ENCODE measurements around the gene DPP8. TPM values are rescaled to one million over a fixed set of nuclear protein-coding genes. Genes with fewer than 3 reads are reported as not detected.

Gene DPP8
- polyA plus RNA-seq, 1 of the 3 experiments (the other 2 are of a cell fraction): 14.1 TPM

DNA sequence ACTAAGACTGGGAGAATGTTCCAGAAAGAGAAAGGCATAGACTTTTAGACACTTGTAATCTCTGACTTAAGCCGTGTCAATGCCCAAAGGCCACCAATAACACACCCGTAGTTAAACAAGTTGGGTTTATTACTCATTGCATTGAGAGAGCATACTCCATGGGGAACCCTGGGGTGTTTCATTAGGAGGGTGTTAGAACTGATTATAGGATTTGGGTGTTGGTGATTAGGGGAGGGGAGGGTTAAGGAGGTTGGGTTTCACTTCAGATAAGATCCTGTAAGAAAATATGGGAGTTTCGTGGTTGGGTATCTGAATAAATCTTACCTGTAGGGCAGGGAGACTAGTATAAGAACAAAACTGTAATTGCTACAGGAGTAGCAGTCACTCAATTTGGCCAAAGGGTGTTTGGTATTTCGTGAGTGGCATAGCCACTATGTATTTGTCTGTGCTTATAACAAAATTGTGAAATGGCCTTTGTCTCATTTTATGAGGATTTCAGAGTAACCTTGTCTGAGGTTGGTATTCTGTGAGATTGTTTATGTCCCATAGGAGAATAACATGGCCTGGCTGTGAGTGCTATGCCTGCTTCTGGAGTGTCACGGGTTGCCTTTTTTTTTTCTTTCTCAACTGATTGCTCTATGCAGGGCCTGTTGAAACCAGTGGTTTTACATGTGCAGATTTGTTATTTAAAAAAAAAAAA lies 15.7 kb upstream of the DPP8 start:
- peaks cover 9% of the 10 kb centered on the region for H3F3A ChIP-seq (replicated peaks; ENCODE audit: insufficient read depth)
- H2AFZ ChIP-seq (ENCODE audit: low read depth): no peak overlapping the region
- H3K36me3 ChIP-seq (replicated peaks in 1 of 2; ENCODE audit: control insufficient read depth in 1 of 2, insufficient read depth in 2 of 2, low read length in 1 of 2): peaks cover 0 to 8% of the 10 kb centered on the region in 2 experiments
- WGBS (ENCODE audit: low lambda C conversion rate): 75% methylated on average over 5 of the region's 5 CpGs
- peaks cover 60% of the 10 kb centered on the region for H4K20me1 ChIP-seq (ENCODE audit: insufficient read depth)
- no peak overlapping the region for H3K27ac ChIP-seq (ENCODE audit: low read depth in 2 of 2, low read length in 1 of 2)
- no peak for DNase-seq
- no peaks in the 10 kb centered on the region for H3K9me3 ChIP-seq
- TF ChIP-seq YY1 (IDR thresholded peaks at IDR 0.05; ENCODE audit: low read depth) (no peak), RCOR1 (IDR thresholded peaks at IDR 0.05; ENCODE audit: low read length) (no peak), ELF1 (IDR thresholded peaks at IDR 0.05) (no peak), FOSL2 (IDR thresholded peaks at IDR 0.05; ENCODE audit: borderline replicate concordance, low read depth) (no peak), TCF12 (IDR thresholded peaks at IDR 0.05) (no peak), POLR2AphosphoS5 (IDR thresholded peaks at IDR 0.05; ENCODE audit: low read depth, low read length) (no peak), USF1 (IDR thresholded peaks at IDR 0.05; ENCODE audit: borderline replicate concordance, low read depth) (no peak), CHD2 (IDR thresholded peaks at IDR 0.05; ENCODE audit: low read length, partially characterized antibody) (no peak), TEAD4 (IDR thresholded peaks at IDR 0.05; ENCODE audit: borderline replicate concordance, insufficient read depth) (no peak), TAF1 (IDR thresholded peaks at IDR 0.05; ENCODE audit: borderline replicate concordance, low read depth, low read length) (no peak), ZBTB33 (IDR thresholded peaks at IDR 0.05; ENCODE audit: borderline replicate concordance, low read depth) (no peak), GABPA (IDR thresholded peaks at IDR 0.05; ENCODE audit: low read depth) (no peak), MXI1 (IDR thresholded peaks at IDR 0.05; ENCODE audit: low read depth, low read length) (no peak), SMC3 (IDR thresholded peaks at IDR 0.05; ENCODE audit: low read depth, low read length) (no peak), EZH2phosphoT487 (IDR thresholded peaks at IDR 0.05; ENCODE audit: borderline replicate concordance, low read depth) (no peak), FOXM1 (IDR thresholded peaks at IDR 0.05; ENCODE audit: low read depth) (no peak), RAD21 (IDR thresholded peaks at IDR 0.05; ENCODE audit: low read length) (no peak), FOXJ3 (CRISPR knock-in tag; IDR thresholded peaks at IDR 0.05) (no peak)
- TF ChIP-seq, protein P1, sequence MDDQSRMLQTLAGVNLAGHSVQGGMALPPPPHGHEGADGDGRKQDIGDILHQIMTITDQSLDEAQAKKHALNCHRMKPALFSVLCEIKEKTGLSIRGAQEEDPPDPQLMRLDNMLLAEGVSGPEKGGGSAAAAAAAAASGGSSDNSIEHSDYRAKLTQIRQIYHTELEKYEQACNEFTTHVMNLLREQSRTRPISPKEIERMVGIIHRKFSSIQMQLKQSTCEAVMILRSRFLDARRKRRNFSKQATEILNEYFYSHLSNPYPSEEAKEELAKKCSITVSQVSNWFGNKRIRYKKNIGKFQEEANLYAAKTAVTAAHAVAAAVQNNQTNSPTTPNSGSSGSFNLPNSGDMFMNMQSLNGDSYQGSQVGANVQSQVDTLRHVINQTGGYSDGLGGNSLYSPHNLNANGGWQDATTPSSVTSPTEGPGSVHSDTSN (IDR thresholded peaks at IDR 0.05): no peak
- TF ChIP-seq, protein P2, sequence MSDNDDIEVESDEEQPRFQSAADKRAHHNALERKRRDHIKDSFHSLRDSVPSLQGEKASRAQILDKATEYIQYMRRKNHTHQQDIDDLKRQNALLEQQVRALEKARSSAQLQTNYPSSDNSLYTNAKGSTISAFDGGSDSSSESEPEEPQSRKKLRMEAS (IDR thresholded peaks at IDR 0.05; ENCODE audit: low read depth): no peak
- no peak overlapping the region for H3K4me3 ChIP-seq (ENCODE audit: low read depth in 2 of 2, low read length in 1 of 2)
- H3K27me3 ChIP-seq (ENCODE audit: insufficient read depth): no peaks in the 10 kb centered on the region
- no peak overlapping the region; the same call in 1 of the 2 replicates for H3K4me2 ChIP-seq
- H3K4me1 ChIP-seq (ENCODE audit: control insufficient read depth in 1 of 2, insufficient read depth in 2 of 2, low read depth in 1 of 2, low read length in 1 of 2): peaks cover 3 to 31% of the 10 kb centered on the region in 2 experiments; a peak in 2 of 4 replicates
- H3K9me2 ChIP-seq: no peaks in the 10 kb centered on the region
- ChIA-PET POLR2A (no interaction called here), CTCF (no interaction called here)
- H3K9ac ChIP-seq: no peak overlapping the region
- peaks cover 76% of the 10 kb centered on the region for H3K79me2 ChIP-seq (ENCODE audit: insufficient read depth)
